GM13977 (cell line): Measurements from ENCODE around the gene SYNGR1.

Source experiments
- DNase-seq: peaks from one replicate; pipeline ENCODE4 v3.0.0; 2012; ENCODE audit warnings: low spot score
- in situ Hi-C: fragments of 300-500 bp; cut with MboI; formaldehyde crosslinking; loops from one replicate; pipeline ENCODE4 v1.12.0; 2022; ENCODE audit warnings: low sequenced_read_pairs, low pct_unique_long_range_greater_than_20kb, mixed read lengths, inconsistent platforms; ENCODE audit not compliant: unreplicated experiment
- TF ChIP-seq, protein P1 (sequence below): IDR thresholded peaks from 2 replicates; pipeline ENCODE4 v1.5.1; 2012; ENCODE audit warnings: mild to moderate bottlenecking, control low read depth; ENCODE audit not compliant: insufficient read depth; ENCODE audit errors: extremely low read depth, missing control alignments

The SYNGR1 gene, protein sequence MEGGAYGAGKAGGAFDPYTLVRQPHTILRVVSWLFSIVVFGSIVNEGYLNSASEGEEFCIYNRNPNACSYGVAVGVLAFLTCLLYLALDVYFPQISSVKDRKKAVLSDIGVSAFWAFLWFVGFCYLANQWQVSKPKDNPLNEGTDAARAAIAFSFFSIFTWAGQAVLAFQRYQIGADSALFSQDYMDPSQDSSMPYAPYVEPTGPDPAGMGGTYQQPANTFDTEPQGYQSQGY

DNA sequence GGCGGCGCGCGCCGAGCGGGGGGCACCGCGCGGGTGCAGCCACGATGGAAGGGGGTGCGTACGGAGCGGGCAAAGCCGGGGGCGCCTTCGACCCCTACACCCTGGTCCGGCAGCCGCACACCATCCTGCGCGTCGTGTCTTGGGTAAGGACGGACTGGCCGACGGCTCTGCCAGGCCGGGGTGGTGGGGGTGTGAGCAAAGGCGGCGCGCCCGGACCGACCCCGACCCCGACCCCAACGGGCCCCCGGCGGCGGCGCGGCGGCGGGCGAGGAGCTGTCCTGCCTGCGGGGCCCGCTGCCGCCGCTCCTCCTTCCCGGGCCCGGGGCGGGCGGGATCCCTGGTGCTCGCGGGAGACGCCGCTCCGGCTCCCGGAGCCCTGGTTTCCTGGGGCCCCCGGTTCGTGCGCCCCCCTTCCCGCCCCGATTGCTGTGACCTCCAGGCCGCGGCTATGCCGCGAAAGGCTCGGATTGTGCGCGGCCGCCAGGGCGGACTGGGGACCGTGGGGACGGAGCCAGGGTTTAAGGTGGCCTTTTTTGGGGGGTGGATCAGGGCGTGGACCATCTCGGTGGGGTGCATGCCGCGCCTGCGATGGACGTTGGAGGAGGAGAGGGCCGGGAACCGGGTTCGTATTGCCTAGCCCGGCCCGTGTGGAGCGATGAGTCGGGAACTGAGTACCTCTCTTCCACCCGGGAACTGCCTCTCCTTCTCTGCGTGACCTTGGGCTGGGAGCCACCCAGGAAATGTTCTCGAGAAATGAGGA is at the start of gene SYNGR1:
TSS of gene SYNGR1 (plus strand) at position 25 of the 760 bp plus-strand sequence. CDS start at position 45, 20 bp downstream.
- in situ Hi-C loops, result no loop called here

DNA sequence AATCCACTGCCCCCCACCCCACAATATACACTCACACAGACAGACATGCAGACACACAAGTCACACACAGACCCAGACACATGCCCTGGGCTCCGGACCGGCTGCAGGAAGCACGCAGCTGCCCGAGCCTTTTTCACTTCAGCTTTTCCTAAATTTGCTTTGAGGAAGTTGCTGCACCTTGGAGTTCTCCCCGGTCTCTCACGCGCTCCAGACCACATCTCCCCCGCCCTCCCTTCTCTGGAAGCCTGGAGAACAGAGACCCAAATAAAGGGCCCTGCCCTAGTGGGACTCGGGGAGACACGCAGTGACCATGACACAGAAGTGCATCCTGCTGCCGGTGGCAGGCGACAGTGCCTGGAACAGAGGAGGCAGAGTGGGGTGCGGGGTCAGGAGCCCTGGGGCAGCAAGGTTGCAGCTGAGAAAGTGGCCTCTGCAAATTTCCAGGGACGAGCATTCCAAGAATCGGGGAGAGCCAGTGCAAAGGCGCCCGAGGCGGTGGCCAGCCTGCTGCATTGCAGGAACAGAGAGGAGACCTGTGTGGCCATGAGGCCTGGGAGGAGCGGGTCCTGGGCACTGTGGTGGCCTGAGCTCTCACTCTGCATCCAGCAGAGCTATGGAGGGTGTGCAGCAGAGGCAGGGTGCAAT is 49.5 kb upstream of the SYNGR1 start:
- in situ Hi-C loops, result loop anchor here (25.0 kb wide), 1 partner anchor 288 kb away; the partner anchor contains the start of genes APOBEC3C and APOBEC3D
- DNase-seq, result no peak
- TF ChIP-seq, protein P1, sequence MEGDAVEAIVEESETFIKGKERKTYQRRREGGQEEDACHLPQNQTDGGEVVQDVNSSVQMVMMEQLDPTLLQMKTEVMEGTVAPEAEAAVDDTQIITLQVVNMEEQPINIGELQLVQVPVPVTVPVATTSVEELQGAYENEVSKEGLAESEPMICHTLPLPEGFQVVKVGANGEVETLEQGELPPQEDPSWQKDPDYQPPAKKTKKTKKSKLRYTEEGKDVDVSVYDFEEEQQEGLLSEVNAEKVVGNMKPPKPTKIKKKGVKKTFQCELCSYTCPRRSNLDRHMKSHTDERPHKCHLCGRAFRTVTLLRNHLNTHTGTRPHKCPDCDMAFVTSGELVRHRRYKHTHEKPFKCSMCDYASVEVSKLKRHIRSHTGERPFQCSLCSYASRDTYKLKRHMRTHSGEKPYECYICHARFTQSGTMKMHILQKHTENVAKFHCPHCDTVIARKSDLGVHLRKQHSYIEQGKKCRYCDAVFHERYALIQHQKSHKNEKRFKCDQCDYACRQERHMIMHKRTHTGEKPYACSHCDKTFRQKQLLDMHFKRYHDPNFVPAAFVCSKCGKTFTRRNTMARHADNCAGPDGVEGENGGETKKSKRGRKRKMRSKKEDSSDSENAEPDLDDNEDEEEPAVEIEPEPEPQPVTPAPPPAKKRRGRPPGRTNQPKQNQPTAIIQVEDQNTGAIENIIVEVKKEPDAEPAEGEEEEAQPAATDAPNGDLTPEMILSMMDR, result peak; percentile 11

More for the DNA sequence above, at the start of gene SYNGR1:
- no peak for DNase-seq
- TF ChIP-seq, protein P1, result no peak

DNA sequence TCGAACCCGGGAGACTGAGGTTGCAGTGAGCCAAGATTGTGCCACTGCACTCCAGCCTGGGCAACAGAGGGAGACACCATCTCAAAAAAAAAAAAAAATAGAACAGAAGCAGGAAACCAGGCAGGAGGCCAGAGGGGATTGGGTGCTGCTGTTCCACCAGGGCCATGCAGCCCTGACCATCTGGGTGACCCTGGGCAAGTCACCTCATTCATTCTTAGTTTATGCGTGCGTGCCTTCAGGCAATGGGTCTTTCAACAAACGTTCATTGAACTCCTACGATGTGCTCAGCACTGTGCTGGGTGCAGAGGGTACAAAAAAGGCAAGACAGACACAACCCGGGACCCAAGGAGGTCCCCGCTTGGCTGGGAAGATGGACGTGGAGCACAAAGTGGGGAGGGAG is 48.7 kb upstream of the SYNGR1 start:
- in situ Hi-C loops, result loop anchor here (25.0 kb wide), 1 partner anchor 289 kb away; the partner anchor contains the start of genes APOBEC3C and APOBEC3D
- DNase-seq, result no peak
- TF ChIP-seq, protein P1, result no peak

DNA sequence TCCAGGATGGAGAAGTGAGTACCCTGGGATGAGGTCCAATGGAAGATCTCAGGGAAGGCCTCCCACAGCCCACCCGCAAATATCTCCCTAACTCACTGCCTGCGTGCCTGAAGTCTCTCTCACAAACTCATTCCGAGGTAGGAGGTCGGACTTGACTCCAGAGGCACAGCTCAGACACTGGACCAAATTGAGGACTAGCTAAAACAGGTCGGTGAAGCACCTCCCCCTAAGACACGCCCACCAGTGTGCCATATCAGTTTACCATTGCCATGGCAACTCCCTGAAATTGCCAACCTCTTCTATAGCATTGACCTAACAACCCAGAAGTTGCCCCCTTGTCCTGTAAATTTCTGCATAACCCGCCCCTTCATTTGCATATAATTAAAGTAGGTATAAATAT is 47.9 kb upstream of the SYNGR1 start:
- DNase-seq, result no peak
- in situ Hi-C loops, result loop anchor here (25.0 kb wide), 1 partner anchor 290 kb away; the partner anchor contains the start of genes APOBEC3C and APOBEC3D
- TF ChIP-seq, protein P1, result no peak

DNA sequence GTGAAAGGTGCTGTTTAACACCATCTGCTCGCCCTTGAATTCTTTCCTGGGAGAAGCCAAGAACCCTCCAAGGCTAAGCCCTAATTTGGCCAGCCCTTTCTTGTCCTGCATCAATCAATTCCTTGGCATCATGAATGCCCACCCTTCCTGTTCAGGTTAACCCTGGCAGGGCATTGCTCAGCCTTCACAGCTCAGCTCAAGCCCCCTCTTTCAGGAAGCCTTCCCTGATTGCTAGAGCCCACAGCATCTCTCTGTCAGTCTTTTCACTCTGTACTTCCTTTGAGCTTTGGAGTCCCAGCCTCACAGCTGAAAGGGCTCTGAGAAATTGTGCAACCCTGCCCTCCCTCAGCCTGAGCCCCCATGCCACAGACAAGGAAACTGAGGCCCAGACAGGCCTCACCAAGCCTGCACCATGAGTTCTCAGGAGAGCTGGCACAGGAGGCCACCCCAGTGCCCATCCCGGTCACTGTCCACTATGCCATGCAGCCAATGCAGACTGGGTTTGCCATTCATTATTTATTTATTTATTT is 47.3 kb upstream of the SYNGR1 start:
- DNase-seq, result no peak
- in situ Hi-C loops, result loop anchor here (25.0 kb wide), 1 partner anchor 290 kb away; the partner anchor contains the start of genes APOBEC3C and APOBEC3D
- TF ChIP-seq, protein P1, result no peak

DNA sequence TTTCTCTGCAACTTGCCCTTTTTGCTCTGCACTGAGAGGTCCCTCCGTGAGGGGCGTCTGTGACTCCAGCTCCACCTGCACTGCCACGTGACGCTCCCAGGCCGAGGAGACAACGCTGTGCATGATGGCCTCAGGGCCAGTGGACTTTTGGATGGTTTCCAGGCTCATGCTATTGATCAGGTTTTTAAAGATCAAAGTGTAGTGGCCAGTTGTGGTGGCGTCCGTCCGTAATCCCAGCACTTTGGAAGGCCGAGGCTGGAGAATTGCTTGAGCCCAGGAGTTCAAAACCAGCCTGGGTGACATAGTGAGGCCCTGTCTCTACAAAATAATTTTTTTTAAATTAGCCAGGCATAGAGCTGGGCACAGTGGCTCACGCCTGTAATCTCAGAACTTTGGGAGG is 46.4 kb upstream of the SYNGR1 start:
- in situ Hi-C loops, result loop anchor here (25.0 kb wide), 1 partner anchor 291 kb away; the partner anchor contains the start of genes APOBEC3C and APOBEC3D
- DNase-seq, result no peak
- TF ChIP-seq, protein P1, result no peak
